C1 segment of cervical spinal cord (tissue), 14 donors: ENCODE measurements around the gene C1RL.
A peak's percentile ranks its signal among the peaks of the same experiment; 100 is the strongest.
"Not testable (repeated sequence)": the region's sequence is repeated elsewhere in the genome, so short reads cannot be mapped to it uniquely, and the experiment has no call there.

Source experiments
- DNase-seq, 14 donors: peaks; one replicate each; lab custom pipeline; 2025; lab: John Stamatoyannopoulos, UW

C1RL gene

DNA sequence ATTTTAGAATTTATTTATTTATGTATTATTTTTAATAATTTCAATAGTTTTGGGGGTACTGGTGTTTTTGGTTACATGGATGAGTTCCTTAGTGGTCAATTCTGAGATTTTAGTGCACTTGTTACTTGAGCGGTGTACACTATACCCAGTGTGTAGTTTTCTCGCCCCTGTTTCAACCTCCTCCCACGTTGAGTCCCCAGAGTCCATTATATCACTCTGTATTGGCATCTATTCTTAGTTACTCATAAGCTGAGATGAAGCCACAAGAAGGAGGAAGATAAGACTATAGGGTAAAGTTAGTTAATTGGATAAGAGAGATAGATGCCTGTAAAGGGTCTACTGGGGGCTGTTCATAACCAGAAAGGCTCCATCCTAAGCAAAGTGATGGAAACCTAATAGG lies 44.5 kb downstream of the C1RL start:
- no peak for DNase-seq

- DNase-seq = no peak
Measured at GRCh38 chr12:7061596-7061995, 47.4 kb downstream of the C1RL start.

GRCh38 chr12:7061138-7061537 lies 47.9 kb downstream of the C1RL start:
- DNase-seq = no peak

GRCh38 chr12:7060353-7060954 lies 48.6 kb downstream of the C1RL start, which contains the start of gene C1S:
Gene C1S, plus strand, starts transcription at chr12:7060718. Its CDS starts 1,195 bp downstream, at chr12:7061913.
- DNase-seq = peak in 9 of 14 donors; percentile 6 to 62 (median 15)

GRCh38 chr12:7059780-7060179 lies 49.2 kb downstream of the C1RL start:
- no peak for DNase-seq

DNA sequence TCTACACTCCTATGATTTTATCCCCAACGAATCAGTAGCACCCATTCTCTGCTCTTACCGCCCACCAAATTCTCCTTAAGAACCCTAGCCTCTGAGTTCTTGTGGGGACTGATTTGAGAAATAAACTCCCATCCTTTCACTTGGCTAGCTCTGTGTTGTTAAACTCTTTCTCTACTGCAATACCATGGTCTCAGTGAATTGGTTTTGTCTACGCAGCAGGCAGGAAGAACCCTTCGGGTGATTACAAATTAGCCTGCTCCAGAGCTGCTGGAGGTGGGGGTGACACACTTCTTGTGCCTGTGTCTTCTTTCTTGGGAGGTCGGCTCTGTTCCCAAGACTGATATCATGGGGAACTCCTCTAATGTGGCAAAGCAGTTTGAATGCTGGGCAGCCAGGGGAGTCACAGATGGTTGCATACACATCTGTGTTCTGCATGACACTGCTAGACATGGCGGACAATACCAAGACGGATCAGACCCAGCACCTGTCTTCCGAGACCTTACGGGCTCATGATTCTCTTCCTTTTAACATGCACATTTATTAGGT lies 50.1 kb downstream of the C1RL start:
- DNase-seq = no peak

- DNase-seq = no peak
Measured at GRCh38 chr12:7058163-7058845, 50.7 kb downstream of the C1RL start.

- DNase-seq = not testable (repeated sequence)
Measured at GRCh38 chr12:7055736-7056135, 53.3 kb downstream of the C1RL start.

DNA sequence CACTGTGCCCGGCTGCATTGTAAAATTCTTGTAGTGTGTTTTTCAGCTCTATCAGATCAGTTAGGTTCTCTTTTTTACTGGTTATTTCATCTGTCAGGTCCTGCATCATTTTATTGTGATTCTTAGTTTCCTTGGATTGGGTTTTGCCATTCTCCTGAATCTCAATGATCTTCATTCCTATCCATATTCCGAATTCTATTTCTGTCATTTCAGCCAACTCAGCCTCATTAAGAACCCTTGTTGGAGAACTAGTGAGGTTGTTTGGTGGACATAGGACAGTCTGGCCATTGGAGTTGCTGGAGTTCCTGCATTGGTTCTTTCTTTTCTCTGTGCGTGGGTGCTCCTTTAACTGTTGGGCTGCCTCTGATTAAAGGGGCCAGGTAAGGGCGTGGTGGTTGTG lies 54.1 kb downstream of the C1RL start:
- no peak for DNase-seq

- DNase-seq = not testable (repeated sequence)
Measured at GRCh38 chr12:7049973-7050372, 59.0 kb downstream of the C1RL start.

- not testable (repeated sequence) for DNase-seq
Measured at GRCh38 chr12:7049445-7049951, 59.5 kb downstream of the C1RL start.

GRCh38 chr12:7047306-7047705 lies 61.7 kb downstream of the C1RL start:
- DNase-seq = no peak

- no peak for DNase-seq
Measured at GRCh38 chr12:7046383-7047105, 62.5 kb downstream of the C1RL start.

DNA sequence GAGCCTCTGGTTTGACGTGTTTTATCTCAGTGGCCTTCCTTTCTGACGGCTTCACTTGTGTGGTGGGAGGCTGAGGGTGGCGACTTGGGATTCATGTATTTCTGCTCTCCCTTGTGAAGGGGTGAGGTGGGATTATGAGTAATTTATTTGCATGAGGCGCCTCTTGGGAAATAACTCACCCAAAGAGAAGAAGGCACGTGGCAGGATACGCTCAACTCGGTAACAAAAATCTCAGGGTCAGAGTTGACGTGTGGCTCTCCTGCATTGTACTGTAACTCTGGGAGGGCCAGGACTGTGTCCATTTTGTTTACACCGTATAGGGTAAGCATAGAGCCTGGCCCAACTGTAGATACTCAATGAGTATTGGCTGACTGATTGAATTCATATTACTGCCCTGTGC lies 63.1 kb downstream of the C1RL start:
- DNase-seq = no peak
